ENCODE data around the gene LEMD1.

The LEMD1 gene

GRCh38 chr1:205447457-205448341 is 25.8 kb upstream of the LEMD1 start:
- no peak overlapping the region for H3K9ac ChIP-seq (ENCODE audit: low read depth in 1 of 2, low read length in 2 of 2)
- H3K27ac ChIP-seq (ENCODE audit: low read depth in 2 of 2, low read length in 2 of 2), result no peak overlapping the region
- H3K4me1 ChIP-seq (ENCODE audit: control insufficient read depth in 2 of 2, insufficient read depth in 2 of 2, low read length in 2 of 2), result peaks cover 6 to 8% of the 10 kb centered on the region in 2 donors
- H3K9me3 ChIP-seq (ENCODE audit: control insufficient read depth in 2 of 2, low read length in 2 of 2), result no peaks in the 10 kb centered on the region
- H3K36me3 ChIP-seq (ENCODE audit: control insufficient read depth in 2 of 2, insufficient read depth in 2 of 2, low read length in 2 of 2), result no peaks in the 10 kb centered on the region
- peaks cover 2 to 6% of the 10 kb centered on the region in 2 donors for H3K27me3 ChIP-seq (ENCODE audit: control insufficient read depth in 2 of 2, insufficient read depth in 2 of 2, low read length in 2 of 2)
- no peak overlapping the region for H3K4me3 ChIP-seq (ENCODE audit: low read length in 2 of 2)

- H3K4me3 ChIP-seq (ENCODE audit: low read length in 2 of 2), result no peak overlapping the region
- no peak overlapping the region for H3K27ac ChIP-seq (ENCODE audit: low read depth in 2 of 2, low read length in 2 of 2)
- peaks cover under 1 to 2% of the 10 kb centered on the region in 2 donors for H3K27me3 ChIP-seq (ENCODE audit: control insufficient read depth in 2 of 2, insufficient read depth in 2 of 2, low read length in 2 of 2)
- H3K9ac ChIP-seq (ENCODE audit: low read depth in 1 of 2, low read length in 2 of 2), result no peak overlapping the region
- peaks cover 9 to 10% of the 10 kb centered on the region in 2 donors for H3K4me1 ChIP-seq (ENCODE audit: control insufficient read depth in 2 of 2, insufficient read depth in 2 of 2, low read length in 2 of 2)
- no peaks in the 10 kb centered on the region for H3K36me3 ChIP-seq (ENCODE audit: control insufficient read depth in 2 of 2, insufficient read depth in 2 of 2, low read length in 2 of 2)
- no peaks in the 10 kb centered on the region for H3K9me3 ChIP-seq (ENCODE audit: control insufficient read depth in 2 of 2, low read length in 2 of 2)
These were observed 25.0 kb upstream of the LEMD1 start for GRCh38 chr1:205446828-205447227.

DNA sequence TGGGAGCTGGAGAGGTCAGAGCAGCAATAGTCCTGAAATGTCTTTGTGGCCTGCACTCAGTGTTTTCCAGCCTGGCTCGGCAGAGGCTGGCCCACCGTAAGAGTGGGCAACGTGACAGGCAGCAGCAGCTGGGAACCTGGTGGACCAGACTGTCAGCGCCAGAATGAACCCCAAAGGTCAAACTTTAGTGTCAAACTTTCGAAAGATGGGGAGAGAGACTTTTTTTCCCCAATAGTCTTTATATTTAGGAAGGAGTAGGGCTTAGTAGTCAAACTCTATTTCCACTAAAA is 23.7 kb upstream of the LEMD1 start:
- Histone ChIP-seq H3K9me3 (ENCODE audit: control insufficient read depth in 2 of 2, low read length in 2 of 2) (no peaks in the 10 kb centered on the region), H3K4me3 (ENCODE audit: low read length in 2 of 2) (no peak overlapping the region), H3K4me1 (ENCODE audit: control insufficient read depth in 2 of 2, insufficient read depth in 2 of 2, low read length in 2 of 2) (peaks cover 19 to 20% of the 10 kb centered on the region in 2 donors), H3K9ac (ENCODE audit: low read depth in 1 of 2, low read length in 2 of 2) (no peak overlapping the region), H3K36me3 (ENCODE audit: control insufficient read depth in 2 of 2, insufficient read depth in 2 of 2, low read length in 2 of 2) (no peaks in the 10 kb centered on the region), H3K27me3 (ENCODE audit: control insufficient read depth in 2 of 2, insufficient read depth in 2 of 2, low read length in 2 of 2) (no peaks in the 10 kb centered on the region), H3K27ac (ENCODE audit: low read depth in 2 of 2, low read length in 2 of 2) (no peak overlapping the region)

GRCh38 chr1:205444931-205445645 is 23.2 kb upstream of the LEMD1 start:
- Histone ChIP-seq H3K4me3 (ENCODE audit: low read length in 2 of 2) (no peak overlapping the region), H3K4me1 (ENCODE audit: control insufficient read depth in 2 of 2, insufficient read depth in 2 of 2, low read length in 2 of 2) (peaks cover 24% of the 10 kb centered on the region in 2 donors)

GRCh38 chr1:205444300-205444930 is 22.6 kb upstream of the LEMD1 start:
- no peak overlapping the region for H3K4me3 ChIP-seq (ENCODE audit: low read length in 2 of 2)
- H3K9me3 ChIP-seq (ENCODE audit: control insufficient read depth in 2 of 2, low read length in 2 of 2), result no peaks in the 10 kb centered on the region
- no peak overlapping the region for H3K9ac ChIP-seq (ENCODE audit: low read depth in 1 of 2, low read length in 2 of 2)
- no peaks in the 10 kb centered on the region for H3K27me3 ChIP-seq (ENCODE audit: control insufficient read depth in 2 of 2, insufficient read depth in 2 of 2, low read length in 2 of 2)
- H3K36me3 ChIP-seq (ENCODE audit: control insufficient read depth in 2 of 2, insufficient read depth in 2 of 2, low read length in 2 of 2), result no peaks in the 10 kb centered on the region
- peaks cover 22 to 24% of the 10 kb centered on the region in 2 donors for H3K4me1 ChIP-seq (ENCODE audit: control insufficient read depth in 2 of 2, insufficient read depth in 2 of 2, low read length in 2 of 2)
- H3K27ac ChIP-seq (ENCODE audit: low read depth in 2 of 2, low read length in 2 of 2), result no peak overlapping the region

More at GRCh38 chr1:205444931-205445645, 23.2 kb upstream of the LEMD1 start:
- Histone ChIP-seq H3K27me3 (ENCODE audit: control insufficient read depth in 2 of 2, insufficient read depth in 2 of 2, low read length in 2 of 2) (no peaks in the 10 kb centered on the region), H3K27ac (ENCODE audit: low read depth in 2 of 2, low read length in 2 of 2) (no peak overlapping the region), H3K9me3 (ENCODE audit: control insufficient read depth in 2 of 2, low read length in 2 of 2) (no peaks in the 10 kb centered on the region), H3K36me3 (ENCODE audit: control insufficient read depth in 2 of 2, insufficient read depth in 2 of 2, low read length in 2 of 2) (no peaks in the 10 kb centered on the region), H3K9ac (ENCODE audit: low read depth in 1 of 2, low read length in 2 of 2) (no peak overlapping the region)

DNA sequence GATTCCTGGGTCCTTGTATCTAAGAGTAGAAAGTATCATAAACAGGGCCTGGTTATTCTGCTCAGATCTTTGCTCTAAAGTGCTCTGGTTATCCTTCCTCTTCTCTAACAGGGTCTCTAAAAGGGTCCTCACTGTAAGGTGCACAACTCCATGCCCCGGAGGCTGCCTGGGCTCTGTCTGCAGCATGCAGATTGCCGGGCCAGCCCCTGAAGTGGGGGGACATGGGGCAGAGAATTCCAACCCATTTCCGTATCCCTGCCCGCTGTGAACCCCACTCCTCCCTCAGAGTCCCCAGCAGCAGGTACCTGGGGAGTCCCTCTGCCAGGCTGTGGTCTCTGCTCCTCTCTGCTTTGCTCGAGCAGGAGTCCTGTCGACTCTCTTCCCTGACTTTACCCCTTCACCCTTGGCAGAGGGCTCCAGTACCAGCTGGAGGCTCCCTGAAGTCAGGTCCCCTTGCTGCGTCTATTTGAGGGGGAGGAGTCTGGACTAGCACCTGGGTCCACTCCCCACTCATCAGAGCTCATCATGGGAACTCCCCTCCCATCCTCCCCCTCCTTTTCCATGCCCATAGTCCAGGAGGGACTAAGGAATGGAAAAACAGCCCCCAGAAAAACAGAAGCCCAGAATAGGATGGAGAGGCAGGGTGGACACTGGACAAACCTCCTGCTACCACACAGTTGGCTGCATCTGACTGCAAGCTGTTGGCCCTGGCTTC is 21.9 kb upstream of the LEMD1 start:
- H3K36me3 ChIP-seq (ENCODE audit: control insufficient read depth in 2 of 2, insufficient read depth in 2 of 2, low read length in 2 of 2), result no peaks in the 10 kb centered on the region
- no peak overlapping the region for H3K27ac ChIP-seq (ENCODE audit: low read depth in 2 of 2, low read length in 2 of 2)
- H3K4me1 ChIP-seq (ENCODE audit: control insufficient read depth in 2 of 2, insufficient read depth in 2 of 2, low read length in 2 of 2), result peaks cover 24 to 28% of the 10 kb centered on the region in 2 donors
- H3K4me3 ChIP-seq (ENCODE audit: low read length in 2 of 2), result no peak overlapping the region
- no peak overlapping the region for H3K9ac ChIP-seq (ENCODE audit: low read depth in 1 of 2, low read length in 2 of 2)
- H3K27me3 ChIP-seq (ENCODE audit: control insufficient read depth in 2 of 2, insufficient read depth in 2 of 2, low read length in 2 of 2), result no peaks in the 10 kb centered on the region
- no peaks in the 10 kb centered on the region for H3K9me3 ChIP-seq (ENCODE audit: control insufficient read depth in 2 of 2, low read length in 2 of 2)

DNA sequence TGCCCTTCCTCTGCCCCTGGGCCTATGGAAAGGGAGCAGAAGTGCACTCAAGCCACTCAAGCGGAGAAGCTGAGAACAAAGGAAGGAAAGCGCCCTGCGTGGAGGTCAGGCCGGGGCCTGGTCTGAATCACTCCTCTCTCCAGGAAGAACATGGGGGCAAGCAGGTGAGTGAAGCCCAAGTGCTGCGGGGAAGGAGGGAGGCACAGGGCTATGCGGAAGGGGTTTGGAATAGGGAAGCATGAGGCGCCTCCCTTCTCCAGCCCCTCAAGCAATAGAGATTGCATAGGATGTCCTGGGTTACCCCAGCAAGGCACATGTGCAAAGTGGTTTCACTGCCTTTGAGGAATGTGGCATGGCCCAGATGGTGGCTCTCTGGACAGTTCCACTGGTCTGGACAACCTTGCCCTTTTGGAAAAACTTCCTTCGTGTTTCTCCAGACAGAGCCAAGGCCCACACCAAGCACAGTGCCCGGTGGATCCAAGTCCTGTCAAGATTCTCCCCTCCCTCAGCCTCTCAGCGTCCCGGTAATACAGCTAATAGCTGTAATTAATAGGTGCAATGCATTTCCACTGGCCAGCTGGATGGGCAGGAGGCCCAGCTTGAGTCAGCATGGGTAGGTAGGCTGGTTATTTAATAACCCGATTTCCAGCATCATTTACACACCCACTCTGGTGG is 20.3 kb upstream of the LEMD1 start:
- no peaks in the 10 kb centered on the region for H3K36me3 ChIP-seq (ENCODE audit: control insufficient read depth in 2 of 2, insufficient read depth in 2 of 2, low read length in 2 of 2)
- H3K9me3 ChIP-seq (ENCODE audit: control insufficient read depth in 2 of 2, low read length in 2 of 2), result no peaks in the 10 kb centered on the region
- H3K4me3 ChIP-seq (ENCODE audit: low read length in 2 of 2), result no peak overlapping the region
- H3K27me3 ChIP-seq (ENCODE audit: control insufficient read depth in 2 of 2, insufficient read depth in 2 of 2, low read length in 2 of 2), result no peaks in the 10 kb centered on the region
- H3K27ac ChIP-seq (ENCODE audit: low read depth in 2 of 2, low read length in 2 of 2), result peak overlapping the region in 1 of 2 donors; percentile 79
- H3K9ac ChIP-seq (ENCODE audit: low read depth in 1 of 2, low read length in 2 of 2), result no peak overlapping the region
- peaks cover 24 to 29% of the 10 kb centered on the region in 2 donors for H3K4me1 ChIP-seq (ENCODE audit: control insufficient read depth in 2 of 2, insufficient read depth in 2 of 2, low read length in 2 of 2)

- H3K36me3 ChIP-seq (ENCODE audit: control insufficient read depth in 2 of 2, insufficient read depth in 2 of 2, low read length in 2 of 2), result no peaks in the 10 kb centered on the region
- no peaks in the 10 kb centered on the region for H3K9me3 ChIP-seq (ENCODE audit: control insufficient read depth in 2 of 2, low read length in 2 of 2)
- H3K9ac ChIP-seq (ENCODE audit: low read depth in 1 of 2, low read length in 2 of 2), result peak overlapping the region; percentile 44 to 65
- peaks cover 0 to 1% of the 10 kb centered on the region in 2 donors for H3K27me3 ChIP-seq (ENCODE audit: control insufficient read depth in 2 of 2, insufficient read depth in 2 of 2, low read length in 2 of 2)
- H3K4me3 ChIP-seq (ENCODE audit: low read length in 2 of 2), result peak overlapping the region in 1 of 2 donors; percentile 65
- H3K27ac ChIP-seq (ENCODE audit: low read depth in 2 of 2, low read length in 2 of 2), result peak overlapping the region; percentile 76 to 79
- H3K4me1 ChIP-seq (ENCODE audit: control insufficient read depth in 2 of 2, insufficient read depth in 2 of 2, low read length in 2 of 2), result peaks cover 24 to 29% of the 10 kb centered on the region in 2 donors
These were observed 19.8 kb upstream of the LEMD1 start for GRCh38 chr1:205441716-205442050.

GRCh38 chr1:205441318-205441633 is 19.4 kb upstream of the LEMD1 start:
- Histone ChIP-seq H3K9ac (ENCODE audit: low read depth in 1 of 2, low read length in 2 of 2) (peak overlapping the region; percentile 44 to 65), H3K4me1 (ENCODE audit: control insufficient read depth in 2 of 2, insufficient read depth in 2 of 2, low read length in 2 of 2) (peaks cover 24 to 29% of the 10 kb centered on the region in 2 donors), H3K36me3 (ENCODE audit: control insufficient read depth in 2 of 2, insufficient read depth in 2 of 2, low read length in 2 of 2) (no peaks in the 10 kb centered on the region), H3K27ac (ENCODE audit: low read depth in 2 of 2, low read length in 2 of 2) (peak overlapping the region; percentile 76 to 79), H3K9me3 (ENCODE audit: control insufficient read depth in 2 of 2, low read length in 2 of 2) (no peaks in the 10 kb centered on the region), H3K4me3 (ENCODE audit: low read length in 2 of 2) (peak overlapping the region in 1 of 2 donors; percentile 65), H3K27me3 (ENCODE audit: control insufficient read depth in 2 of 2, insufficient read depth in 2 of 2, low read length in 2 of 2) (peaks cover 0 to 4% of the 10 kb centered on the region in 2 donors)
